SK-N-SH (cell line): Measurements from ENCODE around the gene CLSTN2.

Experiments used
- CTCF ChIP-seq: fragments of 200-600 bp; sonication (generic); IDR thresholded peaks from 2 replicates; pipeline ENCODE4 v1.6.1; 2017; ENCODE audit warnings: antibody characterized with exemption, mild to moderate bottlenecking, moderate library complexity
- EP300 ChIP-seq, 2 experiments: IDR thresholded peaks; 2 replicates each; pipeline versions ENCODE4 v1.4.0 to v1.6.1; 2012; ENCODE audit warnings: borderline replicate concordance in 1 of 2, low read depth in 1 of 2, low read length in 1 of 2
- EZH2phosphoT487 ChIP-seq: fragments of 200-600 bp; sonication (generic); IDR thresholded peaks from 2 replicates; pipeline ENCODE4 v1.6.1; 2017; ENCODE audit warnings: low read depth, mixed run types, mild to moderate bottlenecking, antibody characterized with exemption, moderate library complexity, borderline replicate concordance
- NFIC ChIP-seq: IDR thresholded peaks from 2 replicates; pipeline ENCODE4 v1.4.0; 2012; ENCODE audit warnings: borderline replicate concordance
- YY1 ChIP-seq: IDR thresholded peaks from 2 replicates; pipeline ENCODE4 v1.4.0; 2012; ENCODE audit warnings: low read depth, mild to moderate bottlenecking
- TF ChIP-seq, protein P1 (sequence below): IDR thresholded peaks from 2 replicates; pipeline ENCODE4 v1.4.0; 2012; ENCODE audit warnings: low read depth

DNA sequence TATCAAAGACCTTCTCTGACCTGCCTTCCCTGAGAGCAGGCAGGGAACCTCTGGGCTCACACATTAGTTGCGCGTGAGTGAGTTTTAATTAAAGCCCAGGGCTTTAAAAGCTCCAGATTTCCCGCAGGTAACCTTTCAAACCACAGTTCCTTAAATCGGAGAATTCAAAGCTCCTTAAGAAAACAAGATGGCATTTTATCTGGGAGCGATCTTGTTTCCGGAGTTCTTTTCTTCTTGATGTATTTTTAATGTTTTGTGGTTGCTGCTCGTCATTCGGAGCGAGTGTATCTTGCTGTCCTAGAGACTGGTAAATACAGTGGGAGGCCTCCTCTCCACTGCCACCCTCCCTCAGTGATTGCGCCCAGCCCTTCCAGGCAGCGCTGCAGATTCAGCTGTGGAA is 284.3 kb downstream of the CLSTN2 start:
- TF ChIP-seq EZH2phosphoT487 (no peak), CTCF (no peak), YY1 (no peak), NFIC (no peak), EP300 (IDR thresholded peaks at IDR 0.05; ENCODE audit: borderline replicate concordance in 1 of 2, low read depth in 1 of 2, low read length in 1 of 2) (no peak)
- TF ChIP-seq, protein P1, sequence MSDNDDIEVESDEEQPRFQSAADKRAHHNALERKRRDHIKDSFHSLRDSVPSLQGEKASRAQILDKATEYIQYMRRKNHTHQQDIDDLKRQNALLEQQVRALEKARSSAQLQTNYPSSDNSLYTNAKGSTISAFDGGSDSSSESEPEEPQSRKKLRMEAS = no peak
